HepG2 (cell line): ENCODE data around the gene LIM2. TPM values are rescaled to one million over a fixed set of nuclear protein-coding genes. Genes with fewer than 3 reads are reported as not detected.

Source experiments
- FOXA1 ChIP-seq, 2 experiments: fragments of 450-650 bp in 1 of 2; sonication (generic) in 1 of 2; formaldehyde crosslinking in 1 of 2; IDR thresholded peaks; 2 replicates each; pipeline versions ENCODE4 v1.4.0 to v1.6.1; 2016 to 2020; ENCODE audit warnings: missing genetic modification reagents in 1 of 2
- KDM6A ChIP-seq: IDR thresholded peaks from 2 replicates; pipeline ENCODE4 v1.6.1; 2016; ENCODE audit warnings: low read depth
- MBNL3 ChIP-seq: fragments of 250-450 bp; sonication (Bioruptor Pico); conservative IDR thresholded peaks from 2 replicates; pipeline ENCODE4 v1.8.0; 2022; ENCODE audit warnings: mild to moderate bottlenecking, inconsistent platforms
- MED13 ChIP-seq: sonication (generic); formaldehyde crosslinking; IDR thresholded peaks from 2 replicates; pipeline ENCODE4 v1.5.0; 2020; ENCODE audit warnings: missing genetic modification reagents
- MZF1 ChIP-seq: sonication (generic); formaldehyde crosslinking; IDR thresholded peaks from 2 replicates; pipeline ENCODE4 v1.8.1; 2023; ENCODE audit warnings: mild to moderate bottlenecking, missing genetic modification reagents, borderline replicate concordance
- PRPF4 ChIP-seq: fragments of 200-400 bp; formaldehyde crosslinking; IDR thresholded peaks from 2 replicates; pipeline ENCODE4 v1.6.1; 2016; ENCODE audit warnings: low read length, low read depth; ENCODE audit not compliant: poor library complexity, severe bottlenecking
- STAG1 ChIP-seq: sonication (generic); formaldehyde crosslinking; IDR thresholded peaks from 2 replicates; pipeline ENCODE4 v1.4.0; 2020; ENCODE audit warnings: missing genetic modification reagents
- ZMYM4 ChIP-seq: sonication (generic); formaldehyde crosslinking; IDR thresholded peaks from 2 replicates; pipeline ENCODE4 v1.8.1; 2023; ENCODE audit warnings: mild to moderate bottlenecking, missing genetic modification reagents
- ZNF570 ChIP-seq: sonication (generic); formaldehyde crosslinking; IDR thresholded peaks from 2 replicates; pipeline ENCODE4 v1.4.0; 2020; ENCODE audit warnings: mild to moderate bottlenecking, missing genetic modification reagents, borderline replicate concordance
- ZNF780A ChIP-seq: sonication (generic); formaldehyde crosslinking; IDR thresholded peaks from 2 replicates; pipeline ENCODE4 v1.8.0; 2022; ENCODE audit warnings: mild to moderate bottlenecking, missing genetic modification reagents, moderate library complexity
- polyA plus RNA-seq, 8 experiments: library from polyadenylated mRNA; depleted of rRNA in 3 of 8; stranded (reverse) in 7 of 8; unstranded in 1 of 8; fragments of >200 nt; fragmentation: Illumina TruSeq in 4 of 8; extraction: Trizol in 4 of 8; gene quantifications; 2 replicates each; pipeline versions ENCODE4 v1.2.1 to v1.2.3, GENCODE V29; 2011 to 2016; ENCODE audit warnings: low read depth in 4 of 8, missing spikeins in 1 of 8, mixed read lengths in 1 of 8; ENCODE audit not compliant: insufficient read depth in 1 of 8
- total RNA-seq, 5 experiments: library from RNA; depleted of rRNA; stranded (reverse); fragments of >200 nt; fragmentation: Illumina TruSeq; extraction: Trizol; gene quantifications; 2 replicates each; pipeline ENCODE4 v1.2.3, GENCODE V29; 2016; ENCODE audit warnings: low read depth in 1 of 5
- TF ChIP-seq, protein P1 (sequence below): sonication (generic); formaldehyde crosslinking; IDR thresholded peaks from 2 replicates; pipeline ENCODE4 v1.4.0; 2020; ENCODE audit warnings: mild to moderate bottlenecking, missing genetic modification reagents
- TF ChIP-seq, protein P2 (sequence below): sonication (generic); formaldehyde crosslinking; IDR thresholded peaks from 2 replicates; pipeline ENCODE4 v1.8.0; 2022; ENCODE audit warnings: low read depth, missing genetic modification reagents
- TF ChIP-seq, protein P3 (sequence below): sonication (generic); formaldehyde crosslinking; IDR thresholded peaks from 2 replicates; pipeline ENCODE4 v1.4.0; 2020; ENCODE audit warnings: missing genetic modification reagents, borderline replicate concordance
- TF ChIP-seq, protein P4 (sequence below): IDR thresholded peaks from 2 replicates; pipeline ENCODE4 v1.6.1; 2012; ENCODE audit warnings: low read length, improper control_type of control experiment
- TF ChIP-seq, protein P5 (sequence below): IDR thresholded peaks from 2 replicates; pipeline ENCODE4 v1.6.1; 2016; ENCODE audit warnings: missing compliant biosample characterization, missing genetic modification reagents, borderline replicate concordance

The LIM2 gene
- total and polyA plus RNA-seq, 2 of the 13 experiments (the other 11 are each of a cell fraction or from before 2014, with no cell fraction given) = 1.3 TPM; not detected in 1

DNA sequence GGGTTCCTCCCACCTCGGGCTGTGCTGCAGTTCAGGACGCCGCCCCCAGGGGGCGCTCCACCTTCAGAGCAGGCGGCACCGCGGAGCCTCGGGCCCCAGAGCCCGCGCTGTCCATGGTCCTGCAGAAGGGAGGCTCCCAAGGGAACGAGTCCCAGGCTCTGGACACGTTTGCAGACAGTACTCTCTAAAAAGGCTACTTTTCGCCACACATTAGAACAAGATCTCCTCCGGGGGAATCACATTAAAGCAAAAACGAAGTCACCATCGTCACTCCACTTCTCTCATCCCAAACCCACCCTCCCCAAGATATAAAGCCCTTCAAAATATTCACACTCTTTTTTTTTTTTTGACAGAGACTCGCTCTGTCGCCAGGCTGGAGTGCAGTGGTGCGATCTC, 34.3 kb upstream of the LIM2 start (continued):
- TF ChIP-seq FOXA1 (IDR thresholded peaks at IDR 0.05) = no peak
- 0 out of 2 replicates have a peak, but pooled peaks have one; percentile 11 for TF ChIP-seq FOXA1 (CRISPR knock-in tag; IDR thresholded peaks at IDR 0.05)
- no peak for TF ChIP-seq KDM6A (CRISPR knock-in tag)
- TF ChIP-seq MBNL3 = no peak
- TF ChIP-seq MZF1 = peak; percentile 92; the same call in 1 of the 2 replicates
- TF ChIP-seq, protein P1, sequence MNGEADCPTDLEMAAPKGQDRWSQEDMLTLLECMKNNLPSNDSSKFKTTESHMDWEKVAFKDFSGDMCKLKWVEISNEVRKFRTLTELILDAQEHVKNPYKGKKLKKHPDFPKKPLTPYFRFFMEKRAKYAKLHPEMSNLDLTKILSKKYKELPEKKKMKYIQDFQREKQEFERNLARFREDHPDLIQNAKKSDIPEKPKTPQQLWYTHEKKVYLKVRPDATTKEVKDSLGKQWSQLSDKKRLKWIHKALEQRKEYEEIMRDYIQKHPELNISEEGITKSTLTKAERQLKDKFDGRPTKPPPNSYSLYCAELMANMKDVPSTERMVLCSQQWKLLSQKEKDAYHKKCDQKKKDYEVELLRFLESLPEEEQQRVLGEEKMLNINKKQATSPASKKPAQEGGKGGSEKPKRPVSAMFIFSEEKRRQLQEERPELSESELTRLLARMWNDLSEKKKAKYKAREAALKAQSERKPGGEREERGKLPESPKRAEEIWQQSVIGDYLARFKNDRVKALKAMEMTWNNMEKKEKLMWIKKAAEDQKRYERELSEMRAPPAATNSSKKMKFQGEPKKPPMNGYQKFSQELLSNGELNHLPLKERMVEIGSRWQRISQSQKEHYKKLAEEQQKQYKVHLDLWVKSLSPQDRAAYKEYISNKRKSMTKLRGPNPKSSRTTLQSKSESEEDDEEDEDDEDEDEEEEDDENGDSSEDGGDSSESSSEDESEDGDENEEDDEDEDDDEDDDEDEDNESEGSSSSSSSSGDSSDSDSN (CRISPR knock-in tag) = peak; percentile 36; the same call in 1 of the 2 replicates
- TF ChIP-seq, protein P2, sequence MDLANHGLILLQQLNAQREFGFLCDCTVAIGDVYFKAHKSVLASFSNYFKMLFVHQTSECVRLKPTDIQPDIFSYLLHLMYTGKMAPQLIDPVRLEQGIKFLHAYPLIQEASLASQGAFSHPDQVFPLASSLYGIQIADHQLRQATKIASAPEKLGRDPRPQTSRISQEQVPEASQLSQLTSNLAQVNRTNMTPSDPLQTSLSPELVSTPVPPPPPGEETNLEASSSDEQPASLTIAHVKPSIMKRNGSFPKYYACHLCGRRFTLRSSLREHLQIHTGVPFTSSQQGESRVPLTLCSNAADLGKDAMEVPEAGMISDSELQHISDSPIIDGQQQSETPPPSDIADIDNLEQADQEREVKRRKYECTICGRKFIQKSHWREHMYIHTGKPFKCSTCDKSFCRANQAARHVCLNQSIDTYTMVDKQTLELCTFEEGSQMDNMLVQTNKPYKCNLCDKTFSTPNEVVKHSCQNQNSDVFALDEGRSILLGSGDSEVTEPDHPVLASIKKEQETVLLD (CRISPR knock-in tag) = peak; percentile 72; the same call in 1 of the 2 replicates
- 0 out of 2 replicates have a peak, but pooled peaks have one; percentile 57 for TF ChIP-seq ZNF780A (CRISPR knock-in tag)
- TF ChIP-seq STAG1 (CRISPR knock-in tag) = peak; percentile 84
- TF ChIP-seq PRPF4 = no peak
- TF ChIP-seq, protein P3, sequence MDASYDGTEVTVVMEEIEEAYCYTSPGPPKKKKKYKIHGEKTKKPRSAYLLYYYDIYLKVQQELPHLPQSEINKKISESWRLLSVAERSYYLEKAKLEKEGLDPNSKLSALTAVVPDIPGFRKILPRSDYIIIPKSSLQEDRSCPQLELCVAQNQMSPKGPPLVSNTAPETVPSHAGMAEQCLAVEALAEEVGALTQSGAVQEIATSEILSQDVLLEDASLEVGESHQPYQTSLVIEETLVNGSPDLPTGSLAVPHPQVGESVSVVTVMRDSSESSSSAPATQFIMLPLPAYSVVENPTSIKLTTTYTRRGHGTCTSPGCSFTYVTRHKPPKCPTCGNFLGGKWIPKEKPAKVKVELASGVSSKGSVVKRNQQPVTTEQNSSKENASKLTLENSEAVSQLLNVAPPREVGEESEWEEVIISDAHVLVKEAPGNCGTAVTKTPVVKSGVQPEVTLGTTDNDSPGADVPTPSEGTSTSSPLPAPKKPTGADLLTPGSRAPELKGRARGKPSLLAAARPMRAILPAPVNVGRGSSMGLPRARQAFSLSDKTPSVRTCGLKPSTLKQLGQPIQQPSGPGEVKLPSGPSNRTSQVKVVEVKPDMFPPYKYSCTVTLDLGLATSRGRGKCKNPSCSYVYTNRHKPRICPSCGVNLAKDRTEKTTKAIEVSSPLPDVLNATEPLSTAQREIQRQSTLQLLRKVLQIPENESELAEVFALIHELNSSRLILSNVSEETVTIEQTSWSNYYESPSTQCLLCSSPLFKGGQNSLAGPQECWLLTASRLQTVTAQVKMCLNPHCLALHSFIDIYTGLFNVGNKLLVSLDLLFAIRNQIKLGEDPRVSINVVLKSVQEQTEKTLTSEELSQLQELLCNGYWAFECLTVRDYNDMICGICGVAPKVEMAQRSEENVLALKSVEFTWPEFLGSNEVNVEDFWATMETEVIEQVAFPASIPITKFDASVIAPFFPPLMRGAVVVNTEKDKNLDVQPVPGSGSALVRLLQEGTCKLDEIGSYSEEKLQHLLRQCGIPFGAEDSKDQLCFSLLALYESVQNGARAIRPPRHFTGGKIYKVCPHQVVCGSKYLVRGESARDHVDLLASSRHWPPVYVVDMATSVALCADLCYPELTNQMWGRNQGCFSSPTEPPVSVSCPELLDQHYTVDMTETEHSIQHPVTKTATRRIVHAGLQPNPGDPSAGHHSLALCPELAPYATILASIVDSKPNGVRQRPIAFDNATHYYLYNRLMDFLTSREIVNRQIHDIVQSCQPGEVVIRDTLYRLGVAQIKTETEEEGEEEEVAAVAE (CRISPR knock-in tag) = peak; percentile 97
- TF ChIP-seq ZMYM4 (CRISPR knock-in tag) = peak; percentile 80
- TF ChIP-seq ZNF570 (CRISPR knock-in tag) = no peak
- peak; percentile 92 for TF ChIP-seq MED13 (CRISPR knock-in tag)
- TF ChIP-seq, protein P4, sequence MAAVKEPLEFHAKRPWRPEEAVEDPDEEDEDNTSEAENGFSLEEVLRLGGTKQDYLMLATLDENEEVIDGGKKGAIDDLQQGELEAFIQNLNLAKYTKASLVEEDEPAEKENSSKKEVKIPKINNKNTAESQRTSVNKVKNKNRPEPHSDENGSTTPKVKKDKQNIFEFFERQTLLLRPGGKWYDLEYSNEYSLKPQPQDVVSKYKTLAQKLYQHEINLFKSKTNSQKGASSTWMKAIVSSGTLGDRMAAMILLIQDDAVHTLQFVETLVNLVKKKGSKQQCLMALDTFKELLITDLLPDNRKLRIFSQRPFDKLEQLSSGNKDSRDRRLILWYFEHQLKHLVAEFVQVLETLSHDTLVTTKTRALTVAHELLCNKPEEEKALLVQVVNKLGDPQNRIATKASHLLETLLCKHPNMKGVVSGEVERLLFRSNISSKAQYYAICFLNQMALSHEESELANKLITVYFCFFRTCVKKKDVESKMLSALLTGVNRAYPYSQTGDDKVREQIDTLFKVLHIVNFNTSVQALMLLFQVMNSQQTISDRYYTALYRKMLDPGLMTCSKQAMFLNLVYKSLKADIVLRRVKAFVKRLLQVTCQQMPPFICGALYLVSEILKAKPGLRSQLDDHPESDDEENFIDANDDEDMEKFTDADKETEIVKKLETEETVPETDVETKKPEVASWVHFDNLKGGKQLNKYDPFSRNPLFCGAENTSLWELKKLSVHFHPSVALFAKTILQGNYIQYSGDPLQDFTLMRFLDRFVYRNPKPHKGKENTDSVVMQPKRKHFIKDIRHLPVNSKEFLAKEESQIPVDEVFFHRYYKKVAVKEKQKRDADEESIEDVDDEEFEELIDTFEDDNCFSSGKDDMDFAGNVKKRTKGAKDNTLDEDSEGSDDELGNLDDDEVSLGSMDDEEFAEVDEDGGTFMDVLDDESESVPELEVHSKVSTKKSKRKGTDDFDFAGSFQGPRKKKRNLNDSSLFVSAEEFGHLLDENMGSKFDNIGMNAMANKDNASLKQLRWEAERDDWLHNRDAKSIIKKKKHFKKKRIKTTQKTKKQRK = no peak
- TF ChIP-seq, protein P5, sequence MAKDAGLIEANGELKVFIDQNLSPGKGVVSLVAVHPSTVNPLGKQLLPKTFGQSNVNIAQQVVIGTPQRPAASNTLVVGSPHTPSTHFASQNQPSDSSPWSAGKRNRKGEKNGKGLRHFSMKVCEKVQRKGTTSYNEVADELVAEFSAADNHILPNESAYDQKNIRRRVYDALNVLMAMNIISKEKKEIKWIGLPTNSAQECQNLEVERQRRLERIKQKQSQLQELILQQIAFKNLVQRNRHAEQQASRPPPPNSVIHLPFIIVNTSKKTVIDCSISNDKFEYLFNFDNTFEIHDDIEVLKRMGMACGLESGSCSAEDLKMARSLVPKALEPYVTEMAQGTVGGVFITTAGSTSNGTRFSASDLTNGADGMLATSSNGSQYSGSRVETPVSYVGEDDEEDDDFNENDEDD (CRISPR knock-in tag) = peak; percentile 47; the same call in 1 of the 2 replicates
